NCI-H2081 (cell line): ENCODE results near the gene LY86.
"Not testable (repeated sequence)": the region's sequence is repeated elsewhere in the genome, so short reads cannot be mapped to it uniquely, and the experiment has no call there.

Experiments used
- DNase-seq, 2 experiments: peaks; one replicate each; lab custom pipeline; 2025; lab: John Stamatoyannopoulos, UW

LY86 gene

DNA sequence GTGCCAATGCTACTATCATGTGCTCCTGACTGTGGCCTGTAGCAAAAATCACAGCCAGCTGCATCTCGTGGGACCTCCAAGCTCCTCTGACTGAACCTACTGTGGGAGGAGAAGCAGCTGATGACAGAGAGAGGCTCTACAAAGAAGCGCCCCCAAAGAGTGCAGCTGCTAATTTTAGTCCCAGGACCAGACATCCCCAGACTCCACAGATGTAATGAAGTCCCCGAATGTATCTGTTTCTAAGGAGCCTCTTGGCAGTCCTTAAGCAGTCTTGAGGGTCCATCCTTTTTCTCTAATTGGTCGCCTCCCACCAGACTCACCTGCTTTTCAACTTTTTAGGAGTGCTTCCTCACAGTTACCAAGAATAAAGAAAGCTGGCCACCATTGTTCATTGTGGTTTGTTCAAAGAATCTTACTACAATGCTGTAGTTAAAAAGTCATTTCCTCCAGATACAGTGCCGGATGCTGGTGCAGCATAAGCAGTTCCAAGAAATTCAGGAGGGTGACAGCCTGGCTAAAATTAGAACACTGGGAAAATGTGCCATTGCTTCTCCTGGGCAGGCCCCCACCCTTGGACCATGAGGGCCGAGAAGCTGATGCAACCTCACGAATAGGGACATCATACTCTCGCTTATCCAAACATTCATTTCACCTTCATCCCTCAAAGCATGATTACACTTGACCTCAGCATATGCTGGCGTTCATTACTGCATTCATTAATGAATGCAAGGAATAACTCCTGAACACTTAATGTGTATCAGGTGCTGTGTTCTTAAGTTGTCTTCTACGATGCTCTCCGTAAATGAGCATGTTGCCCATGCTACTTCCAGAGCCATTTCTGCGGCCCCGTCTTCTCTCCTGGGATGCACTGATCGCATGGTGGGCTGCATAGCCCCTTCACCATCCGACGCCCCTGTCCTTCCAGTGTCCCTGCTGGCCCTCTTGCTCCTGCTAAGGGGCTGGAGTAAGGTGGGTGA is 66.4 kb downstream of the LY86 start:
- no peak for DNase-seq

- no peak for DNase-seq
These were observed 67.3 kb downstream of the LY86 start for GRCh38 chr6:6655805-6656251.

DNA sequence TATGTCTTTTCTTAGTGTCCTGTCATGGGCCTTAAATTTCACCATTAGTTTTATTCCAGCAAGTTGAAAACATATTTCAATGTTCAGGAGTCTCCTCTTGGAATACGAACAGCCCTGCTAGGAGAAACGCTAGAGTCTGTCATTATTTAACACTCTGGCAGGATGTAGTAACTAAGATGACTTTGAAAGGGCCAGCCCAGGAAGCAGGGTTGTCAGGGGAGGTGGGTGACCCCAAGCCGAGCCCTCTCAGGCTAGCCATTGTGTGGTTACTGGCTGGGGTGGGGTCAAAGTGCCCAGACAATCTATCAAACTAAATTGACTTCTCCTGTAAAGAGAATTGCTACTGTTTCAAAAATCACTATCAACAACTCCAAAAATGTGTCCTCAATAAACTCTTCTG is 67.8 kb downstream of the LY86 start:
- no peak for DNase-seq

GRCh38 chr6:6657085-6657819 is 68.7 kb downstream of the LY86 start:
- DNase-seq: no peak

- no peak for DNase-seq
These were observed 69.3 kb downstream of the LY86 start for GRCh38 chr6:6657820-6658217.

- DNase-seq: no peak
These were observed 71.2 kb downstream of the LY86 start for GRCh38 chr6:6659600-6660327.

DNA sequence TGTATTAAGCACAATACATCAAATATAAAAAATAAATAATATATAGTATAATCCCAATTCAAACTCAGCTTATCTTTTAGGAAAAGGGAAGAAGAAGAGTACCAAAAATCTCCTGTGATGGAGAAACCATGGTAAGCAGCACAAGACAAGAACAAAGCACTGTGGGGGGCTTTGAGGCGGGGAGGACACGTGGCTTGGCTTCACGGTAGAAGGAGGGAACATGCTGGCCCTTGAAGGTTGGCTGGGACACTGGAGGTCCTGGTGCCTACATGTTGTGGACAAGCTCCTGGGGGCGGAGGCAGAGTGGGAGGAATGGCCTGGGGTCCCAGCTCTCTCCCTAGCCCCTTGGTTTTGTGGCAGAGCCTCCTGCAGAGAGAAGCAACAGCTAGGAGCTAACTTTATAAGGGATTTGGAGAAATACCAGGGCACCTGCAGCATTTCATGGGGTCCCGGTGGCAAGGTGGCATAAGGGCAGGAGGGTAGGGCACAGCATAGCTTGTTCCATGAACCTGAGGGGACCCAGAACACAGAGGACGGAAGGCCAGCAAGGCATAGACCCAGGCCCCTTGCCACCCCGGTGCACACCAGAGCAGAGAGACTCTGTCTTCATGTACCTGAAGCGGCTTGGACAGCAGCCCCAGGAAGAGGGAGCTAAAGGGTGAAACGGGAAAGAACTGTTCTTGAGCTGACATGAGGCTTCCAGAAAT is 72.0 kb downstream of the LY86 start:
- DNase-seq: no peak

DNA sequence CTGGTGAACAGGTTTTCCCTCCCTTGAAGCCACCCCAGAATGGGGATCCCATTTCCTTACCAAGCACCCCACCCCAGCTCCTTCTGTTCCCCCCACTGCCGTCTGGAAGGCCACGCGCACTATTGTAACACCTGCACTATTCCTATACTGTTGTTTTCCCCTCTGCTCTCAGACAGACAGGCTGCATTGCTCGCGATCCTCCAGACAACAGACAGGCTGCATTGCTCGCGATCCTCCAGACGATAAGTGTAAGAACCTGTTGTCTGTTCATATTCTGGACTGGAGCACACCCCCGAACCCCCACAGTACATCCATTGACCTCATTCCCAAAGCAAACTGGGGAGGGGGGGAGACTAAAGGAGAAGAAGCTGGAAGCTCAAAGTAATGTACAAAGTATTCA is 72.7 kb downstream of the LY86 start:
- peak in 1 of 2 experiments; percentile 16 for DNase-seq

GRCh38 chr6:6661684-6662083 is 73.2 kb downstream of the LY86 start:
- peak; percentile 80 to 94 for DNase-seq

DNA sequence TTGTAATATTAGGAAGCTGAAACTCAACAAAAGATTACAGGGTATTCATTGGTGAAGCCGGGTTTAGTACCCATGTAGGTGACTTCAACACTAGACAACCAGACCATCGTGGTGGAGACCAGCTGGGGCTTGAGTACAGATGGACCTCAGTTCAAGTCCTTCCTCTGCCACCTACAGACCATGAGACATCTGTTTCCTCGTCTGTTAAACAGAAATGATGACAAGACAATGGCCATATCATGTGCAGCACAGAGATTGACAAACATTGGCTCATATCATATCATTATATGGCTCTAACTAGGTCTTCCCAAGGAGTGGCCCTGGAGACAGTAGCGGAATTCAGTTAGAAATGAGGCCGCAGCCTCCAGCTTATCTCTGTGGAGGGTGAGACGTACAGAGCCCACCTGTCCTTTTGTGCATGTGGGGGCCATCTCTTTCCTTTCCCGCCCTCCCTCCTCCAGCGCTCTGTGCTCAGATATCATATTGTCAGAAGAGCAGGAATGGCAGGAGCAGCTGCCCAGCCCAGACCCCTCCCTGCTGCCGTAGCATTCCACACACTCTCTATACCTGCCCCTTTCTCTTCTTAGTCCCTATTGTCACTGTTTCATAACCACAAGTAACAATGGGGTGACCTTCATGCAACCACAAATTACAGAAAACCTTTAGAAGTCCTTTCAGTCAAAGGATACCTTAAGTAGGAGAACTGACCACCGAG is 75.1 kb downstream of the LY86 start:
- no peak for DNase-seq

DNA sequence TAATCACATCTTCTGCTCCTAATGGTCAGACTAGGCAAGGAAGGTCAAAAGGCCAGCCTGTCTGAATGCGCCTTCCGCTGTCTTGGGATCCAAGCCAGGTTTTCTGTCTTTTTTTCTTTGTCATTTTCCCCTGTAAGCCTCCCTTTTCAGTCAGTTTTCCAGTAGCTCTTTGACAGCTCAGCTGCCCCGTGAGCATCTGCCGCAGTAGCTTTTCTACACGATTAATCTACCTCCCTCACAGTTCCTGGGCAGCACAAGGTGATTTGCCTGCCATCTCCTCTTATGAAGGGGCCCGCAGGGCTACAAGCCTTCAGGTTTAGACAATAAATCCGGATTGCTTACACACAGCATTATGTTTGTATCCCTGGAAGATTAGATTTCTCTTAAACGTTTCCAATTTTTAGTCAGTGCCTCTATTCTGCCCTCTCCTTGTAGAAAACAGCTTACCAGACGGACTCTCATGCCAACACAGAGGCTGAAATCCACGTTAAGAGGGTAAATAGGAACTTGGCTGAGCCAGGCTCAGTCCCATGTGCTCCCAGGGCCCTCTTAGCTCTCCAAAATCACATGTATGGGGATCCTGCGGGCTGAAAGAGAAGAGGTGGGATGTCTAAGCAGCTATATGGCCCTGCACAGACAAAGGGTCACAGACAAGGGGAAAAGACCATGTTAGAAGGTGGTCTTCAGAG is 77.2 kb downstream of the LY86 start:
- DNase-seq: no peak

GRCh38 chr6:6670150-6670549 is 81.6 kb downstream of the LY86 start:
- not testable (repeated sequence) for DNase-seq

GRCh38 chr6:6674872-6675271 is 86.4 kb downstream of the LY86 start:
- DNase-seq: no peak

DNA sequence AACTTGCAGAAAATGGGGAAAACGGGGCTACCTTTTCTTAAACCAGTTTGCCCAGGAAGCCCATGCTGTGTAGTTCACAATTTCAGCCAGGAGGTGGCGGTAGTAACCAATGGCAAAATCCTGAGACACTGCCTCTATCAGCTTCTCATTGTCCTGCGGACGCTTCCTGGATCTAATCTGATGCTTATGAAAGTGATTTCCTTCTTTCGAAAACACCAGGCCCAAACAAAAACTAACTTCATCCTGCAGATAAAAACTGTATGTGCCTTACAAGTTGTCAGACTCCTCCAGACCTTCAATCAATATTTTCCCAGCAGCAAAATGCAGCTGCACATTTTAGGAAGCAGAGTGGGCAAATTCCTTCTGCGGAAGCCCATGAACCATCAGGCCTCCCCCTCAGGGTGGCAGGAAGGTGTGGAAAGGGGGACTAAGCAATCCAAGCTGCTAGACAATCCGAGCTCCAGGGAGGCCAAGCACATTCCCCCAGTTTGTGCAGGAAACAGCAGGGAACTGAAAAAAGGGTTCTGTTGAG is 88.5 kb downstream of the LY86 start:
- DNase-seq: peak; percentile 69 to 79

DNA sequence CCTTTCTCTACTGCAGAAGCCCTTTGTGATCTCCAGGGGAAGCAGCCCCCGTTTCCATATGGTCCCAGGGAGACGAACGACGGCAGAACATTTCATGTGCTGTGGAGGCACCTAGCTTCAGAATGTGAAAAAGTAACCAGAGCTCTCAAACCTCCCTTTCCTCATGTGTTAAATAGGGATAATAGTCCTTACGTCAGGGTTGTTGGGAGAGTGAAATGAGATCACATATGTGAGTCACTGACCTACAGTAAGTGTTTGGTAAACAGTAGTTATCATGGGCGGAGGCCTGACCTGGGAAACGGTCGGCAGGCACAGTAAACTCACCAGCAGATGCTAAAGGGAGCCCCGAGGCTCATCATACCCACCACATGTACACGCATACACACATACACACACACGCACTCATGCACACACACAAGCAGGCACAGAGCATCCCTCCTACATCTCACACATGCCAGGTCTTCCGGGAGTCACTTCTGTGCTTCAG is 89.7 kb downstream of the LY86 start:
- DNase-seq: peak in 1 of 2 experiments; percentile 28

DNA sequence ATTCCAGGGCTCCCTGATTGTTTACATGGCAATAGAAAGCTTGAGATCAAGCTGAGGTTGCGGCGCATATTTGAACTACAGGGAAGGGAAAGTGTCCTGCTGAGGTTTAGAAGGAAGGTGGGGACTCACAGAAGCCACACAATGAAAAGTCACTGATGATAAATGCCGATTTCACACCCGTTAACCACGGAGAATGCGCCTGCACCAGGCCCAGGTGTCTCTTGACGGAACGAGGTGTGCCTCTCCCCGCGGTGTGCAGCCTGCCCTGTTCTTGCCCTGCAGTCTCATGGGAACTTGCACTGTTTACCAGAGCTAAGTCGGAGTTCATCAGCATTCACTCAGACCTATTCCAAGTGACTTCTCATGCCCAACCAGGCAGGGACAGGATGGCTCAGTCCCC is 90.3 kb downstream of the LY86 start:
- peak; percentile 47 to 68 for DNase-seq

DNA sequence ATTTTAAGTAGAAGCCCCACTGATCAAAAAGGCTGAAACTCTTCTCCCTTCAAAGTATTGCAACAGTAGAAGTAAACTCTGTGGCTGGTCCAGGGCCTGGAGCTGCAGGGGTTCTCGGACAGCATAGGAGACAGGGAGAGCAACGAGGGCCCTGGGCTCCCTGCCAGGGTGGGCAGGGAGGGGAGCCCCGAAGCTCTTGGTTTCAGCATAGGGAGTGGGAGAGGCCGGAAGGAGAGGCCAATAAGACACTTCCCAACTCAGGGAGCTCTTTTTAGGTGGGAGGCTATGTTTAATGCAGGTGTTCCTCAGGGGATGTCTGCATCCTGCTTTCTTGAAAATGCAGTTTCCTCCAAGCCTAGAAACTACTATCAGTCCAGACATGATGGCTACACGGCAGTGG is 91.1 kb downstream of the LY86 start:
- DNase-seq: no peak

DNA sequence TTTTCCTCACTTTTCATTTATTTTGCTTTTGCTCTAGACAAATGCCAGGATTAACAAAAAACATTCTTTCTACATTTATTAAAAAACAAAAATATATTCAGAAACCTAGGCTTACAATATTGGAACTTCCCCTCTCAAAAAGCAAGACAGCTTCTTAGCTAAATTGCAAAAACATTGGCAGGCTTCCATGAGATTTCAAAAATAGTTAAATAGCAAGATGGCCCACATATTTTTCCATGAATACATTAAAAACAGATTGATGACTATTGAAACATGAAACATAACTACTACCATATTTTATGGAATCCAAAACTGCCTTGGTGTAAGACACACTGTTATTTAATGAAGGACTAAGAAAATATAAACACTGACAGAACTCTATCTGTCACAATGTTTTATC is 92.0 kb downstream of the LY86 start:
- DNase-seq: no peak

DNA sequence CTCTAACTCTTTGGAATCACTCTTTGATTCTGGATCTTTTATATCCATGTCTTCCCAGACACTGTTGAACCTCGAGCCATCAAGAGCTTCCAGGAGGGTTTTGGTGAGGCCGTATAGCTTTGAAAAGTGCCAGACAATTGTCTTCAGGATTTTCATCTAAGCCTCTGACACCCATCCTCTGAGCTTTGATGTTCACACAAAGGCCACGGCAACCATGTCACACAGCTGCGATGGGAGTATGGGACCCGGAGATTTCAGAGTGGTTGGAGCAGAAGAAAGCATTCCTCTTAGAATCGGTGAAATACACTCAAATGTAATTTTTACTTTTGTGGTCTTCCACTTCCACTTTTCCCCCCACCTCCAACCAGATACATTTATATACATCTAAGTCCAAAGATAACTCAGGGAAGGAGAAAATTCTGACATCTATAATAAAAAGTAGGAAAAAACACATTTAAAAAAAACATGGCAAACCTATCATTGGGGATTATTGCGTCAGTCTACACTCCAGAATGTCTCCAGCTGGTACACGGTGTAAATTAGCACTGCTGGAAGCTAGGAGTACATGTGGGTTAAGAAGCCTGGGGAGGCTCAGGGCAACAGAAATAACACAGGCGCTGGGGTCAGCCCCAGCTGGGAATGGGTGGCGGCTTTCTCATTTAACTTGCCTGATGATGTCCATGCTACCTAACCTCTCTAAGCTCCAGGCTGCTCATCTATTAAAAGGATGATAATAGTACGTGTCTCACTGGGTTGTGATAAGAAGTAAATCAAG is 92.7 kb downstream of the LY86 start:
- no peak for DNase-seq
